AG08395 (cell line): ENCODE data around the gene UBR2.

Experiments
- DNase-seq: peaks from one replicate; pipeline ENCODE4 v3.0.0; 2012; ENCODE audit warnings: mixed read lengths, low spot score

UBR2 gene

GRCh38 chr6:42563697-42564505, at the start of gene UBR2:
UBR2 (plus strand) TSS chr6:42564029; CDS start chr6:42564320, 291 bp downstream.
- DNase-seq = peak; percentile 95

GRCh38 chr6:42514745-42515144, 49.1 kb upstream of the UBR2 start:
- no peak for DNase-seq

GRCh38 chr6:42519779-42520178, 44.0 kb upstream of the UBR2 start:
- no peak for DNase-seq

DNA sequence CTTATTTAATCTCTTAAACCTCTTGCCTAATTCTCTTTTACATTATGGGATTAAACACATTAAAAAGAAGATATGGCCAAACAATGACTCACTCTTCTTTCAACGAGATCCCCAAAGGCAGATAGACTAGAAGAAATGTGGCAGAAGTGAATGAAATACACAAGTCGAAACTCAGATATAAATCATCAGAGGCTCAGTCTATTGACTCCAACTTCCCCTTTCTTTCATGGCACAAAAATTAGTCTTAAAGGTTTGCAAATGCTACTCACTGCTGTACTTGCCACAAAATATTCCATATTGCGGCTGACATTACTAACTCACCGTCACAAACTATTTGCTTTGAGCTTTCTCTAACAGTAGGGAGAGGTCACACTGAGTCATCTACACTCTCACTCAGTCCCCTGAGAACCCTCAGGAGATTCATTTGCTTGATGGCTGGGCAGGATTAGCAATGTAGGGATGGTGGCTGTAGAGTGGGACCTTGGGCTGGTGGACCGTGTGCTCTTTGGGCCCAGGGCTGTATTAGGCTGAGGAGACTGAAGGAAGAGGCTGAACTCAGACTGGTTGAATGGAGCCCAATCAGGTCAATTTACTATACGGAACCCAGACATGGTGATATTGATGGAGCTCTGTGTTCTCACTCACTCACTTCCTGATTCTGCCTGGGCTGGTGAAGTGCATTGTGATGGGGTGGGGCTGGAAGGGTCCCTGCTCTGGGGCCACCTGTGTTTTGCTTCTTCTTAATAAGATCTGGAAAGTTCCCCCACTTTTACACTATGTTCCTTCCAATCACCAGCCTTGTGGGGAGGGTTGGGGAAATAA, 42.8 kb upstream of the UBR2 start:
- DNase-seq = peak; percentile 65

DNA sequence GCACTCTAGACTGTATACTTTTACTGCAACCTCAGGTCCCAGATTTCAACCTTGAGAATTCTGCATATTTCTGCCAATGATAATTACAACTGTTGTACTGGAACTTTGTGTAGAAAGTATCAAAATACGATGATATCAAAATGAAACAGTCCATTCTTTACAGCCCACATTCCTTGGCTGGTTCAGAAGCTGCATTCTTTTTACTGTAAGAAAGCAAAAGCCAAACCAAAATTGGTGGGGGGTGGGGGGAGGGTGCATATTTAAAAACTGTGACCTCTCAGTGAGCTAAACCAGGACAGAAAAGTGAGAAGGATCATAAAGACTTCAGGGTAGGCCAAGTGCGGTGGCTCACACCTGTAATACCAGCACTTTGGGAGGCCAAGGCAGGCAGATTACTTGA, 41.8 kb upstream of the UBR2 start:
- peak; percentile 25 for DNase-seq

DNA sequence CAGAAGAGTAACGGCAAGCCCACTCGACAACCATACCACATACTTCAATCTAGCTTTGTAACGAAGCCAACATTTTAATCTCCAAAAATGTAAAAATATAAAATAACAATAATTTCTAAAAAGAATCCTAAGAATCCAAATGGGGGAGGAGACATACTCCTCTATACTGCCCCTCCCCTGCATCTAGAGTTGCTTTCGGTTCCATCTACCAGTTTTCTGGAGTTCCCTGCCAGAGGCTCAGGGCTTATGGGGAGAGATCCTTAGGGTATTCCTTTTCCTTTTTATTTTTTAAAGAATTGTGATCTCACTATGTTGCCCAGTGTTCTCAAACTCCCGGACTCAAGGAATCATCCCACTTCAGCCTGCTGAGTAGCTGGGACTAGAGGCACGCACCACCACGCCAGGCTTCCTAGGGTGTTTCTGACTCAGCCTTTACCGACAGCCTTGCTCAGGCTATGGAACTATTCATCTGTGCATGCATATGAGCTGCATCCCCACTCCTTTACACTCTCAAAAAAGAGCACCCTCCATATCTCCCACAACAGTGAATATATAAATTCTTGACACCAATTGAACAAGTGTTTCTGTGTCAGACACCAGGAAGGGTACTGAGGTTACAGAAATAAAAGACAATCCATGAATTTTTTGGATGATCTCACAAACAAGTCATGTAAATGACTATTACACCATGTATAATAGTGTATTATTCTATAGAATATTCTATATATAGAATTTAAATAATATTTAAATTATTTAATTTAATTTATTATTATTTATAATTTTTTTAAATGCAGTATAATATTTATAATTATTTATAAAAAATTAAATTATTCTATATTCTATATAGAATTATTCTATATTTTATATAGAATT, 40.7 kb upstream of the UBR2 start:
- DNase-seq = no peak

DNA sequence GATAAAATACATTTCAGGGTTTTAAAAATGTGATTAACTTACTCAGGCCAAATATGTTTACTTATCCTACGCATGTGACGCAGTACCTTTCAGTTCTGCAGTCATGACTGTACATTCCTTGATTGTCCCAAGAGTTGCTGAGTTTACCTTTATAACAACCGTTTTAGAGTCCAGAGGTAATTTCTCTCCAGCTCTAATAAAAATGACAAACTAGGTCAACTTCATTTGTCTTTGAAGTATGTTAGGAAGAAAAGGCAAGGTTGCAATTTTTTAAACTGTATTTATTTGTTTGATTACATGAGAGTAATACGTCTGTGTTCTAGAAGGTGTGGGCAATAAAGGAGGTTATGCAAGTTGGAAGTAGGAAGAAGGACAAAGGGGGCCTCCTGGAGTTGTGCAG, 38.6 kb upstream of the UBR2 start:
- no peak for DNase-seq

DNA sequence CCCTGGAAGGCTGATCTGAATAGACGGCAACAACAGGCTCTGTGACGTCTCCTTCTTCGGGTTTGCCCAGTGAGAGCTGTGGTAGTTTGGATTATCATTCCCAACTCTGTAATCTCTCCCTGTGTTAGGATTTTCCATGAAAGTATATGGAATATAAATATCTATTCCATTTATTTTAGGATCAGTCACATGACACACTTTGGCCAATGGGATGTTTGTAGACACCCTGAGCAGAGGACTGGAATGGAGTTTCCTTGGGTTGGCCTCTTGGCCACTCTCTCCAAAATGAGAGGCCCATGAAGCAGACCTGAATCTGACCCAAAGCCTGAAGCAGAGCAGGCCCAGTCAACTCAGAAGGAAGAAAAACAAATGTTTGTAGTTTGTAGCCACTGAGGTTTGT, 37.2 kb upstream of the UBR2 start:
- DNase-seq = no peak

DNA sequence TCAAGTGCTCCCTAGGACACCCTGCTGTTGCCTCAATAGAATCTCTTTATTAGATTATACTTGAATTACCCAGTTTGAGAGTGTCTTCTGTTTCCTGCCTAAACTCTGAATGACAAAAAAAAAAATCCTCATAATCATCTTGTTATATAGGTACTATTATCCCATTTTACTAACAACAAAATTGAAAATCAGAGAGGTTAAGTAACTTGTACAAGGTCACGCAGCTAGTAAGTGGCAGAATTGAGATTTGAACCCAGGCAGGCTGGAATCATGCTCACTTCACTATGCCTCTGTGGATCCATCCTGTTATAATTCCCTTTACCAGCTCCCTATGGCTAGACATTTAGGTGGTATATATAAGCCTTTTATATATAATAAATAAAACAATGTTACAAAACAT, 36.6 kb upstream of the UBR2 start:
- no peak for DNase-seq

GRCh38 chr6:42530296-42530695, 33.5 kb upstream of the UBR2 start:
- no peak for DNase-seq

DNA sequence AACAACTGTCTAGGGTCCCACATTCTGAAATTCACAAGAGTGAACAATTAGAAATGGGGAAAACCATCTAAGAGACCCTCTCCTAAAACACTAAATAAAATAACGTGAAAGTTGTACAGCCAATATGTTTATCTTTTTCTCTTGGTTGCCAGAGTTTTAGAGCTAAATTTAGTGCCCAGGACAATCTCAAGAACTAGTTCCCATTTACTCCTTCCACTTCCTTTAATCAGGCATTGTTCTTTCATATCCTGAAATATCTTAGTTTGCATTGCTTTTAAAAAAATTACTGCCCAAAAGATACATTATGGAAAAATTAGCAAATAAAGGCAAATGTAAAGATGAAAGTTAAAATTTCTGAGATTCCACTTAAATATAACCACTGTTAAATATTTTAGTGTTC, 33.1 kb upstream of the UBR2 start:
- DNase-seq = no peak

DNA sequence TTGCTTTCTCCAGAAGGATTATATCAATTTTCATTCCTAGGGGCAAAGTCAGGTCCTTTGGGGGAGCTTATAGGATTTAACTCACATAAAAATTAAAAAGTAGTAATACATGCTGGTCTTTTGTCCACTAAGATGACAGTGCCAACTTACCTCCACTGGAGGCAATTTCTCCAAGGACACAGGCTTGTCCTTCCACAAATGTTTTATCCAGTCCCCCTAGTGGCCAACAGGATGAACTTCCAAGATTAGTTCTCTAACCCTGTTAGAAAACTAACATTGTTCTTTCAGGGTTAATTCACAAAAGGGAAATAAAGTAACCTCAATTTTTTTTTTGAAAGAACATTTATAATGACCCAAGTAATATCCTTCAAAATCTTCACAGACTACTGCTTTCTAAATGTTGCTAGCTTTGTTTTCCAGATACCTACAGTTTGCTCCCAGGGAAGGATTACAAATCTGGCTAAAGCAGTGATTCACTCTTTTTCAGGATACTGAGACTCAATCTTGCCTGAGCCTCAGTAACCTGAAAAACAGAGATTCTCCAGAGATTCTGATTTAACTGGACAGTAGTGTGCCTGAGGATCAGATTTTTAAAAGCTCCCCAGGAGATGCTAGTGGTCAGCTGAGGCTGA, 31.7 kb upstream of the UBR2 start:
- DNase-seq = peak; percentile 67

DNA sequence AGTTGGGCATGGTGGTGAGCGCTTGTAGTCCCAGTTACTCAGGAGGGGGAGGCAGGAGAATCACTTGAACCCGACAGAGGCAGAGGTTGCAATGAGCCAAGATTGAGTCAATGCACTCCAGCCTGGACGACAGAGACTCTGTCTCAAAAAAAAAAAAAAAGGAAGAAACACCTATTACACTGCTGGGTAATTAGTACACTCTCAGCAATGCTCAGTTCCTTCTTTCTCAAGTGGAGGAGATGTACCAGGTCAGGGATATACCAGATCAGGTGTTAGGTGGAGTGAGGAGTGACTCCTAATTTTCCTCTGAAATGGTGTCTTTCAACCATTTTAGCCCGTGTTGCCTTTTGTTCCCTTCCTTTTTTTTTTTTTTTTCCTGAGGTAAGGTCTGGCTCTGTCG, 30.0 kb upstream of the UBR2 start:
- no peak for DNase-seq

- no peak for DNase-seq
These were observed 26.3 kb upstream of the UBR2 start for GRCh38 chr6:42537536-42537935.

- DNase-seq = no peak
These were observed 24.7 kb upstream of the UBR2 start for GRCh38 chr6:42539135-42539534.

- DNase-seq = no peak
These were observed 18.5 kb upstream of the UBR2 start for GRCh38 chr6:42545226-42545773.

- DNase-seq = peak; percentile 92
These were observed 16.2 kb upstream of the UBR2 start for GRCh38 chr6:42547407-42548329.

DNA sequence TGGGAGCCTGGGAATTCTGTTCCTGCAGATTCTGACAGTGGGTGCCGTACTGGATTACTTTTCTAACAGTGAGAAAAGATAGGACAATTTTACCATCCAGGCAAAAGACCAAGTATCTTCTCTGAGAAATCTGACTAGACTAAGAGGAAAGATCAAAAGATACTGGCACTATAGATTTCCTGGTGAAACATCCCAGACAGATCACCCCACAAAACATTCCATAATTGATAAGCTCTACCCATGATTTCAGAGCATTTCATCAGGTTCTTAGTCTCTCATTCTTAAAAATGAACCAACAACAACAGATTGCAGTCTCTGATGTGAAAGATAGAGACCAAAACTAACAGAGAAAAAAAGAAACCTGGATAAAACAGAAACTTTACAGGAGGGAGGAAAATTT, 13.6 kb upstream of the UBR2 start:
- DNase-seq = no peak

DNA sequence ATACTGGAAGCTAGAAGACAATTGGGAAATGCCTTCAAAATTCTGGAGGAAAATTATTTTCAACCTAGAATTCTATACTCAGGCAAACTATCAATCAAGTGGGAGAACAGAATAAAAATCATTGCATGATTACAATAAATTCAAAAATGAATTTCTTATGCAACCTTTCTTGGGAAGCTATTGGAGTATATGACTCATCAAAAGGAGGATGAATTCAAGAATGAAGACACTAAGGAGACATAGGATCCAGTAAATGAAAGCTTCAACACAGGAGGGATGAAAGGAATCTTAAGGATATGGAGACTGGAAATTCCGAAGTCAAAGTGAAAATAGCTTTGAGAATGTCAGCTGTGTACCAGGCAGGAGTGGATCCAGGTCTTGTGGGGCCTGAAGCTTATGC, 12.6 kb upstream of the UBR2 start:
- peak; percentile 24 for DNase-seq

- DNase-seq = no peak
These were observed 11.4 kb upstream of the UBR2 start for GRCh38 chr6:42552380-42552779.
